ENCODE measurements around the gene TRIM29. TPM values are rescaled to one million over a fixed set of nuclear protein-coding genes. Genes with fewer than 3 reads are reported as not detected.

TRIM29 gene
- total and polyA plus RNA-seq, 12 donors = 0.24 to 4.3 (median 1.1) TPM; not detected in 3

GRCh38 chr11:120106354-120107150 is 31.4 kb downstream of the TRIM29 start:
- no peaks in the 10 kb centered on the region for H3K36me3 ChIP-seq (replicated peaks in 1 of 2)
- intact Hi-C loops (cut with DNase I) = loop anchor here in 1 of 2 donors (2.0 to 5.0 kb wide), 2 partner anchors 369 to 440 kb away; no protein-coding TSS in a partner anchor
- TF ChIP-seq POLR2A (IDR thresholded peaks at IDR 0.05) = no peak
- no peak for TF ChIP-seq CTCF (IDR thresholded peaks at IDR 0.05)
- no peak for DNase-seq
- no peaks in the 10 kb centered on the region for H3K4me1 ChIP-seq (replicated peaks in 1 of 2)
- WGBS, 4 donors = 79 to 89% (median 86%) methylated on average over 11 of the region's 11 CpGs
- no peak overlapping the region for H3K27ac ChIP-seq
- no peak overlapping the region for H3K4me3 ChIP-seq
- H3K9me3 ChIP-seq (replicated peaks in 1 of 3) = no peaks in the 10 kb centered on the region
- peaks cover 7% of the 10 kb centered on the region for H3K27me3 ChIP-seq

GRCh38 chr11:120105576-120105975 is 32.3 kb downstream of the TRIM29 start:
- no peak overlapping the region for H3K4me3 ChIP-seq
- DNase-seq = no peak
- no peaks in the 10 kb centered on the region for H3K36me3 ChIP-seq (replicated peaks in 1 of 2)
- TF ChIP-seq POLR2A (IDR thresholded peaks at IDR 0.05) (no peak), CTCF (IDR thresholded peaks at IDR 0.05) (no peak)
- H3K27ac ChIP-seq = no peak overlapping the region
- 57 to 74% (median 65%) methylated on average over 3 to 6 of the region's 6 CpGs for WGBS, 4 donors
- H3K4me1 ChIP-seq (replicated peaks in 1 of 2) = no peaks in the 10 kb centered on the region
- H3K9me3 ChIP-seq (replicated peaks in 1 of 3) = no peaks in the 10 kb centered on the region
- H3K27me3 ChIP-seq = peaks cover 7% of the 10 kb centered on the region
- intact Hi-C loops (cut with DNase I) = loop anchor here in 1 of 2 donors (5.0 kb wide), 1 partner anchor 368 kb away; no protein-coding TSS in a partner anchor

GRCh38 chr11:120104041-120104565 is 33.8 kb downstream of the TRIM29 start:
- H3K27ac ChIP-seq = no peak overlapping the region
- H3K4me3 ChIP-seq = no peak overlapping the region
- peaks cover 7% of the 10 kb centered on the region for H3K27me3 ChIP-seq
- TF ChIP-seq CTCF (IDR thresholded peaks at IDR 0.05) = no peak
- TF ChIP-seq POLR2A (IDR thresholded peaks at IDR 0.05) = no peak
- intact Hi-C loops (cut with DNase I) = loop anchor here in 1 of 2 donors (5.0 kb wide), 1 partner anchor 622 kb away; no protein-coding TSS in a partner anchor
- H3K9me3 ChIP-seq (replicated peaks in 1 of 3) = no peaks in the 10 kb centered on the region
- H3K36me3 ChIP-seq (replicated peaks in 1 of 2) = no peaks in the 10 kb centered on the region
- 73 to 89% (median 82%) methylated on average over 15 of the region's 15 CpGs for WGBS, 4 donors
- no peaks in the 10 kb centered on the region for H3K4me1 ChIP-seq (replicated peaks in 1 of 2)
- no peak for DNase-seq

- TF ChIP-seq CTCF (IDR thresholded peaks at IDR 0.05) = no peak
- no peak for TF ChIP-seq POLR2A (IDR thresholded peaks at IDR 0.05)
- 52 to 96% (median 83%) methylated on average over 3 of the region's 3 CpGs for WGBS, 4 donors
- H3K4me3 ChIP-seq = no peak overlapping the region
Measured at GRCh38 chr11:120102864-120103122, 35.1 kb downstream of the TRIM29 start.

More at GRCh38 chr11:120102864-120103122, 35.1 kb downstream of the TRIM29 start:
- no peak for DNase-seq
- H3K27me3 ChIP-seq = peaks cover 4% of the 10 kb centered on the region
- no peak overlapping the region for H3K27ac ChIP-seq
- H3K36me3 ChIP-seq (replicated peaks in 1 of 2) = no peaks in the 10 kb centered on the region
- H3K4me1 ChIP-seq (replicated peaks in 1 of 2) = no peaks in the 10 kb centered on the region
- no peaks in the 10 kb centered on the region for H3K9me3 ChIP-seq (replicated peaks in 1 of 3)
- intact Hi-C loops (cut with DNase I) = loop anchor here in 1 of 2 donors (5.0 kb wide), 1 partner anchor 620 kb away; no protein-coding TSS in a partner anchor
